ENCODE data around the gene SYNDIG1L.

DNA sequence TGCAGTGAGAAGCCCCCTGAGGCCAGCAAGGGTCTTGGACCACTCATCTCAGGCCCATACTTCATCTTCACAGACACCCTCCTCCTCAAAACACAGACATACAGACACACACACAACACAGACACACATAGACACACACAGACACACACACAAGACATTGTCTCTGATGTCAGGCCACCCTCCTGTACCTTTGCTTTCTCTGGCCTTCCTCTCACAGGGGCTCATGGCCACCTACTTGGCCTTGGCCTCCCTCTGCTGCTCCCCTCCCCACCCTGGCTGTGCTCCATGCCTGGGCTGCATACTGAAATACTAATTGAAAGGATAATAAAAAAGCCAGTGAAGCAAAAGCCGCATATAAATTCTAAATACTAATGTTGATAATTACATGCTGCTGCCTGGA is 1.6 kb upstream of the SYNDIG1L start:
- TF ChIP-seq CTCF (IDR thresholded peaks at IDR 0.05; ENCODE audit: insufficient read depth, low read length, poor library complexity, severe bottlenecking) (no peak), EZH2phosphoT487 (conservative IDR thresholded peaks at IDR 0.05; ENCODE audit: low read length) (no peak)

Measured in SU-DHL-6 (cell line).